Measurements from ENCODE around the gene HPCAL1. TPM values are rescaled to one million over a fixed set of nuclear protein-coding genes. Genes with fewer than 3 reads are reported as not detected.

Gene HPCAL1
- total RNA-seq: 30.1 TPM

DNA sequence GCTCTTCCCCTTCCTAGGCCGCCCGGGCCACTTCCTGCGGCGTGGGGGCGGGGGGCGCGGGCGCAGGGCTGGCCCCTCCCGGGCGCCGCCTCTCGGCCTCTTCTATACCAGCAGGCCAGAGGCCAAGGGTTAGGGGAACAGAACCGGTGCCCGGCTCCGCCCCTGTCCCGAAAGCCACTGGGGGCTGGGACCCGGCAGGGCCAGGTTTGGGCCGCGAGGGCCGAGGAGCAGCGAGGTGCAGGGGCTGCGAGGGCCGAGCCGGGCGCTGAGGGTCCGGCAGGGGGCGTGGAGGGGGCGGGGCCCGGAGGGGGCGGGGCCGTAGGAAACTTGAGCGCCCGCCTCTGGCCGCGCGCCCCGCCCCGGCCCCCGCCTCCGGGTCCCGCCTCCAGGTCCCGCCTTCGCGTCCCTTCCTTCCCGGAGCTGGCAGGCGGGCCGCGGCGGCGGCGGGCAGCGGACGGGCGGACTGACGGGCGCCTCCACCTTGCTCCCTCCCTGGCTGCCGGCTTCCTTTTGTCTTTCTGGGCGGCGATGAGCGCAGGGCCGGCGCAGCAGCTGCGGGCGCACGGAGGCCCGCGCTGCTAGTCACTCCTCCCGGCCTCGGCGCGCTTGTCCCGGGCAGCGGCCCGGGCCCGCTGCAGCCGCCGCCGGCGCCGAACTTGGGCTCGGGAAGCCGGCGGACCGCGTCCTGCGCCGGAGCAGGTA, at the start of gene HPCAL1:
TSS of gene HPCAL1 (plus strand) at position 426 of the 702 bp plus-strand sequence. CDS start 116,854 bp downstream, outside the sequence.

DNA sequence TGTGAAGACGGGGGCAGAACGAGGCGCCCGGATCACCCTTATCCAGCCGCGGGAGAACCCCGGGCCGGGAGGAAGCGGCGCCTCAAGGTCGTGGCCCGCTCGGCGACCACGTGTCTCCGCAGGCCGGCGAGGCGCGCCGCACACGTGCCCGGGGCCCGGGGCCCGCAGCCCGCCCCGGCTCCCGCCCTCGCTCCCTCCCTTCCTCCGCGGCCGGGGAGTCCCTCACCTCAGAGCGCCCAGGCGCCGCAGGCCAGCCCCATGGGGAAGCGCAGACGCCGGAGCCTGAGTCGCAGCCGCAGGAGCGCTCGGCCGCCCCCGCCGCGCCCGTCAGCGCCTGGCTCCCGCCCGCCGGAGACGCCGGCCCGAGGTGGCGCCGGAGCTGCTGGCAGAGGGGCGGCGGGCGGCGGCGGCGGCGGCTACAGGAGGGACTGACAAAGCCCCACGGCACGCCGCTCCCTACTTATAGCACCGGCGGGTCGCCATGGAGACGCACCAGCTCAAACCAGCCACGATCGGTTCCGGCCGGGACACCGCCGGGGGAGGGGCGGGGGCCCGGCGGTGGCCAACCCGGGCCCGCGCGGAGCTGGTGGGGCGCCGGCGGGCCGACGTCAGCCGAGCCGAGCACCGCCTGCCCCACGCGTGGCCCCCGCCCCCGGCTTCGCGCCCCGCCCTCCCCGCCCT, 145.3 kb downstream of the HPCAL1 start, which contains the start of gene ODC1:
TSS of gene ODC1 (minus strand) at position 433 of the 681 bp plus-strand sequence. CDS start 3,295 bp downstream, outside the sequence.

Small RNAs within 50 kb of the gene (small RNA-seq; reads per million reads assigned to genes)
- gene RF00432 (ENCODE audit: low replicate concordance) (not detected), gene RN7SL66P (ENCODE audit: low replicate concordance) (not detected), gene SNORA80B (ENCODE audit: low replicate concordance) (11.2 reads per million, percentile 95 among the genes with 10 or more reads in this experiment)

Other genes with a start within 250 kb of the HPCAL1 start
- gene CYS1, start 222.5 kb upstream of the HPCAL1 start, total RNA-seq: 151 TPM
- 26.7 TPM for gene RRM2, start 180.2 kb upstream of the HPCAL1 start, total RNA-seq
- gene ODC1, start 145.4 kb downstream of the HPCAL1 start, total RNA-seq: 270 TPM